CD4-positive, alpha-beta T cell treated with Interleukin-15 for 4 hours (primary cell): ENCODE measurements around the gene SS18L1.

ENCODE experiments used
- DNase-seq: peaks from one replicate; pipeline ENCODE4 v3.0.0-alpha.2; 2020; ENCODE audit warnings: low spot score

Gene SS18L1

GRCh38 chr20:62226707-62227590 lies 83.4 kb downstream of the SS18L1 start:
- DNase-seq = no peak

DNA sequence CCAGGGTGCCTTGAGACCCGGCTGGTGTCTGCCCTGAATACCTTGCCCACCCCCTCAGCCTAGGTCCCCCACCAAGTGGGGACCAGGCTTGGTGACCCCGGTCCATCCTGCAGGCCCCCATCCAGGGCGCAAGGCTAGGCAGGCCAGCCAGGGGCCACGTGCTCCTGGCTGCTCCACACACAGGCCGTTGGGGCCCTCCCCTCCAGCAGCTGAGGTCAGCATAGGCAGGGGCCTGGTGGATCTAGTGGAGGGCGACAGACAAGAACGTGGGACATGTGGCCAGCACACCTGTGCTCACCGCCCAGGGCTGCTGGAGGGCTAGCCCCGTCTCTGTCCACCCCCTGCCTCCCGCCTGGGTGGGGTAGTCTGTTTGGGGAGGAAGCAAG lies 84.0 kb downstream of the SS18L1 start:
- no peak for DNase-seq

DNA sequence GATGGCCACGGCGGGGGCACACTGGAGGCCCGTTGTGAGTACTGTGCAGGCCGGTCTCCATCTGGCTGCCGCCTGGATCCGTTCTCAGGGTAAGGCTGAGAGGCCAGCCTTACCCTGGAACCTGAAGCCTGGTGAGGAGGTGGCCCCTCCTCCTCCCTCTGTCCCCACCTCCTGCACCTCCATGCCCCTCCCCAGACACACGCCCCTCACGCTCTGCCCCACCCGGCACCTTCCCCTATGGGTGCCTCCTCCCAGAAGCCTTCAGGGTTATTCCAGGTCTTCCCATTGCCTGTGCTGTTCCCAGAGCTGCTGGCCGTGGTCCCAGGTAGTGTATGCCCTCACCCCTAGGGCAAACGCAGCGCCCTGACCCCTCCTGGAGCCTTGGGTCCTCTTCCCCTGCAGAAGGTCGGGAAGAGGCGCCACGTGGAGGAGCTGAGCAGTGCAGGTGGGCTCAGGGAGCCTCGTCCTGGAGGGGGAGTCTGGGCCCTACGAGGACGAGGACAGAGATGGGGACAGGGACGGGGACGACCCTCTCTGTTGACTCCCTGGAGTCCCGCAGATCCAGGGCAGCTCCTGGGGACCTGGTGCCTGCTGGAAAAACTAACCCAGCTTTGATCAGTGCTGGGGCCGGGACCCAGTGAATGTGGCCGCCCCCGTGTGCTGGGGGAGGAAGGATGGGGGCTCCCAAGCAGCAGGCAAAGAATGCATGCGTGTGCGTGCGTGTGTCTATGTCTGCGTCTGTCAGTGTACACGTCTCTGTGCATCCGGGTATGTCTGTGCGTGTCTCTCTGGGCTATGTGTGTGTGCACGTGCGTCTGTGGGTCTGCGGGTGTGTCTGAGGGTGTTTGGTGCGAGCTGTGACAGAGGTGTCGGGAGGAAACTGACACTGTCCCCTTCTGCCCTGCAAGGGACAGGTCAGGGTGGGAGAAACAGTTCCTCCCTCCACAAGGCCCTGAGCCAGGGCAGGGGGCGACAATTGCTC lies 84.7 kb downstream of the SS18L1 start:
- no peak for DNase-seq

- no peak for DNase-seq
These were observed 85.5 kb downstream of the SS18L1 start for GRCh38 chr20:62228982-62229545.

DNA sequence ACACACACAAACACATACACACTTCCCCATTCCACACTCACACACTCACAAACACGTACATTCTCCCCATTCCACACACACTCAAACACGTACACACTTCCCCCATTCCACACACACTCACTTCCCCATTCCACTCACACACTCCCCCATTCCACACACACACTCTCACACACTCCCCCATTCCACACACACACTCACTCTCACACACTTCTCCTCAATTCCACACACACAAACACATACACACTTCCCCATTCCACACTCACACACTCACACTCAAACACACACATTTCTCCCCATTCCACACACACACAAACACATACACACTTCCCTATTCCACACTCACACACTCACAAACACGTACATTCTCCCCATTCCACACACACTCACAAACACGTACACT lies 86.1 kb downstream of the SS18L1 start:
- DNase-seq = no peak

DNA sequence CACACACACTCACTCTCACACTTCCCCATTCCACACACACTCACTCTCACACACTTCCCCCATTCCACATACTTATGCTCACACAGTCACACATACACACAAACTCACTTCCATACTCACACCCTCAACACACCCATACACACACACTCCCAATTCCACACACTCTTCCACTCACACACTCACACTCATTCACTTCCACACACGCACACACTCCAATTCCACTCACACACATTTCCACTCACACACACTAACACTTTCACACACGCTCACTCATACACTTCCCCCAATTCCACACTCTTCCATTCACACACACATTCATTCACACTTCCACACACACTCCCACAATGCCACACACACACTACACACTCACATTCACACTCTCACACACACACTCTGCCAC lies 86.7 kb downstream of the SS18L1 start:
- no peak for DNase-seq

- DNase-seq = no peak
These were observed 87.1 kb downstream of the SS18L1 start for GRCh38 chr20:62230696-62231095.

- DNase-seq = no peak
These were observed 87.7 kb downstream of the SS18L1 start for GRCh38 chr20:62231292-62231691.
